ENCODE measurements around the gene SECTM1.

- TF ChIP-seq EZH2 (IDR thresholded peaks at IDR 0.05; ENCODE audit: borderline replicate concordance) (no peak), CTCF (IDR thresholded peaks at IDR 0.05; ENCODE audit: poor library complexity) (no peak), EZH2phosphoT487 (IDR thresholded peaks at IDR 0.05; ENCODE audit: low read depth, severe bottlenecking, unreplicated experiment) (no peak)
Measured at GRCh38 chr17:82294064-82294773, 39.3 kb downstream of the SECTM1 start.

Data from hepatocyte (in vitro differentiated cells).